ENCODE measurements around the gene TMEM63A.
"Not testable (repeated sequence)": the region's sequence is repeated elsewhere in the genome, so short reads cannot be mapped to it uniquely, and the experiment has no call there.

The TMEM63A gene

DNA sequence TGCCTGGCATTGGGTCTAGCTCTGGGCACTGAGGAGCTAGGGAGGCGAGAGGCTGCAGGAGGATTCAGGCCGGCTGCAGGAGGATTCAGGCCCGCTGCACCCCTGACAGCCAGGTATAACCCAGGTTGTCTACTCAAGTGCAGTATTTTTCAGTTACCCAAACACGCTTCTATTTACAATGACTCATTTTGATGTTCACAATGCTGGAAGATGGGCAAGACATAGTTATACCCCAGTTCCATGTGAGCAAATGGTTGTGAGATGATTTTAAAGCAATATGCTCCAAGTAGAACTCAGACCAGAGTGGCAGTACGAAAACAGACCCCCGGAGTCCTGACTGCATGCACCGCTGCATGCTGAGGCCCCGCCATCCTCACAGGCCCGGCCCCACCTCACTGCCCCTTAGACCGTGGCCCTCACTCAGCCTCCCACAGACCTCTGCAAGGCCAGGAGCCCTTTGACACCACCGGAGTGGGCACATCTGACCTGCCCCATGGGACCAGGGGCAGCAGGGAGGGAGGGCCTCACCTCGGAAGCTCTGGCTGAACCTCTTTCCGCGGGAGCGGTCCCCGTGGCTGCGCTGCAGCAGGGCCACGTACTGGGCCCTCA, 6.2 kb upstream of the TMEM63A start:
- H3K36me3 ChIP-seq (ENCODE audit: insufficient read depth, low read length), result no peaks in the 10 kb centered on the region
- ATAC-seq (ENCODE audit: insufficient read depth, low read depth) (no peak), DNase-seq (no peak)
- H3K4me2 ChIP-seq (ENCODE audit: insufficient read depth, low read length), result no peak overlapping the region
- TF ChIP-seq, protein P1, sequence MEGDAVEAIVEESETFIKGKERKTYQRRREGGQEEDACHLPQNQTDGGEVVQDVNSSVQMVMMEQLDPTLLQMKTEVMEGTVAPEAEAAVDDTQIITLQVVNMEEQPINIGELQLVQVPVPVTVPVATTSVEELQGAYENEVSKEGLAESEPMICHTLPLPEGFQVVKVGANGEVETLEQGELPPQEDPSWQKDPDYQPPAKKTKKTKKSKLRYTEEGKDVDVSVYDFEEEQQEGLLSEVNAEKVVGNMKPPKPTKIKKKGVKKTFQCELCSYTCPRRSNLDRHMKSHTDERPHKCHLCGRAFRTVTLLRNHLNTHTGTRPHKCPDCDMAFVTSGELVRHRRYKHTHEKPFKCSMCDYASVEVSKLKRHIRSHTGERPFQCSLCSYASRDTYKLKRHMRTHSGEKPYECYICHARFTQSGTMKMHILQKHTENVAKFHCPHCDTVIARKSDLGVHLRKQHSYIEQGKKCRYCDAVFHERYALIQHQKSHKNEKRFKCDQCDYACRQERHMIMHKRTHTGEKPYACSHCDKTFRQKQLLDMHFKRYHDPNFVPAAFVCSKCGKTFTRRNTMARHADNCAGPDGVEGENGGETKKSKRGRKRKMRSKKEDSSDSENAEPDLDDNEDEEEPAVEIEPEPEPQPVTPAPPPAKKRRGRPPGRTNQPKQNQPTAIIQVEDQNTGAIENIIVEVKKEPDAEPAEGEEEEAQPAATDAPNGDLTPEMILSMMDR (IDR thresholded peaks at IDR 0.05; ENCODE audit: borderline replicate concordance, extremely low read depth, low read length, poor library complexity, severe bottlenecking), result no peak
- TF ChIP-seq EZH2 (IDR thresholded peaks at IDR 0.05; ENCODE audit: borderline replicate concordance, low read depth, low read length, severe bottlenecking), result no peak
- no peaks in the 10 kb centered on the region for H3K9me3 ChIP-seq (ENCODE audit: insufficient read depth, low read length, severe bottlenecking)
- no peaks in the 10 kb centered on the region for H3K27me3 ChIP-seq (ENCODE audit: insufficient read depth, low read length, poor library complexity)
- H2AFZ ChIP-seq (ENCODE audit: low read depth, low read length), result no peak overlapping the region
- no peaks in the 10 kb centered on the region for H4K20me1 ChIP-seq (ENCODE audit: insufficient read depth, low read length)
- H3K79me2 ChIP-seq (ENCODE audit: insufficient read depth, low read length), result no peaks in the 10 kb centered on the region
- H3K27ac ChIP-seq (ENCODE audit: low read length), result no peak overlapping the region
- no peak overlapping the region for H3K9ac ChIP-seq (ENCODE audit: low read depth, low read length)
- no peak overlapping the region for H3K4me3 ChIP-seq (ENCODE audit: low read depth in 1 of 2, low read length in 2 of 2)
- H3K4me1 ChIP-seq (ENCODE audit: insufficient read depth, low read length), result no peaks in the 10 kb centered on the region

DNA sequence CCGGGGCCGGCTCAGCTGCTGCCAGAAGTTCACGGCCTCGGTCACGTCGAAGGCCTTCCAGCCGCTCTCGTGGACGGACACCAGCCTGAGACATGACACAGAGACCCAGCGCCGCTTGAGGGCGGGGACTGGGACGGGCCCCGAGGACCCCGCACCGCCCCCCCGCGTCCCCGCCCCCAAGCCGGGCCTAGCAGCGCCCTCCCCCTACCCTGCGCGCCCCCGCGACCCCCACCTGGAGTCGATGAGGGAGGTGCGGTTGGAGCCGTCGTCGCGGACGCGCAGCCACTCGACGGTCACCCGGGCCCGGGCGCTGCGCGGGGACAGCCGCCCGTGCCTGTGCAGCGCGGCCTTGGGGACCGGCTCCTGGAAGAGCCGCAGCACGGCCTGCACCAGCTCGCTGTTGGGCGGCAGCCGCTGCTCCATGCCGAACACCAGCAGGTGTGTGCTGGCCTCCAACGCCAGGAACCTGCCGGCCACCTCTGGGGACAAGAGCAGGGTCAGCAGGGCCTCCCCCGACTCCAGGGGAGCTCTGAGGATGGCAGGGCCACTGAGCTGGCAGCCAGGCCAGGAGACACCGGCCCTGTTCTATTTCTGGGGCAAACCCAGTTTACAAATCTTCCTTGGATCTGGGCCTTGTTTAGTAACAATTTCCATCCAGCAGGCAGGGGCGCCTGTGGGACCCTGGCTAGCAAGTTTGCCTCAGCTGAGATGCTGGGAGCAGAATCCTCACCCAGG, 5.5 kb upstream of the TMEM63A start:
- not testable (repeated sequence) for DNase-seq; ATAC-seq (ENCODE audit: insufficient read depth, low read depth); H3K9me3 ChIP-seq (ENCODE audit: insufficient read depth, low read length, severe bottlenecking); H3K9ac ChIP-seq (ENCODE audit: low read depth, low read length); H3K4me3 ChIP-seq (ENCODE audit: low read depth in 1 of 2, low read length in 2 of 2); H3K36me3 ChIP-seq (ENCODE audit: insufficient read depth, low read length); H3K27me3 ChIP-seq (ENCODE audit: insufficient read depth, low read length, poor library complexity); H3K79me2 ChIP-seq (ENCODE audit: insufficient read depth, low read length); H3K27ac ChIP-seq (ENCODE audit: low read length); H3K4me1 ChIP-seq (ENCODE audit: insufficient read depth, low read length); H4K20me1 ChIP-seq (ENCODE audit: insufficient read depth, low read length); H2AFZ ChIP-seq (ENCODE audit: low read depth, low read length); H3K4me2 ChIP-seq (ENCODE audit: insufficient read depth, low read length)

DNA sequence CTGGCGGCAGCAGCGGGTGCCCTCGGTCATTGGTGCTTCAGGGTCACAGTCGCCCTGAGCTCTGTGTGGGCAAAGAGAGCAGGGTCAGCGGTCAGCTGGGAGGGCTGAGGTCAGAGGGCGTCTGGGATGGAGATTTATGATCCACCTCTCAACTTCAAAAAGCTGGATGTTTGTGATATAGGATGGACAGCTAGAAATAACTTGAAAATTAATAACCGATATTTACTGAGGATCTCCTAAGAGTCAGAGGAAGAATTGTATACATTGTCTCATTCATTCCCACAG, 4.8 kb upstream of the TMEM63A start:
- H3K4me1 ChIP-seq (ENCODE audit: insufficient read depth, low read length), result peaks cover 11% of the 10 kb centered on the region
- no peaks in the 10 kb centered on the region for H3K79me2 ChIP-seq (ENCODE audit: insufficient read depth, low read length)
- H4K20me1 ChIP-seq (ENCODE audit: insufficient read depth, low read length), result no peaks in the 10 kb centered on the region
- no peak for DNase-seq
- no peak for TF ChIP-seq EZH2 (IDR thresholded peaks at IDR 0.05; ENCODE audit: borderline replicate concordance, low read depth, low read length, severe bottlenecking)
- TF ChIP-seq, protein P1 (IDR thresholded peaks at IDR 0.05; ENCODE audit: borderline replicate concordance, extremely low read depth, low read length, poor library complexity, severe bottlenecking), result no peak
- no peaks in the 10 kb centered on the region for H3K9me3 ChIP-seq (ENCODE audit: insufficient read depth, low read length, severe bottlenecking)
- H3K9ac ChIP-seq (ENCODE audit: low read depth, low read length), result no peak overlapping the region
- H3K4me2 ChIP-seq (ENCODE audit: insufficient read depth, low read length), result no peak overlapping the region
- no peak overlapping the region for H2AFZ ChIP-seq (ENCODE audit: low read depth, low read length)
- H3K27me3 ChIP-seq (ENCODE audit: insufficient read depth, low read length, poor library complexity), result peaks cover 9% of the 10 kb centered on the region
- H3K4me3 ChIP-seq (ENCODE audit: low read depth in 1 of 2, low read length in 2 of 2), result no peak overlapping the region
- no peak for ATAC-seq (ENCODE audit: insufficient read depth, low read depth)
- H3K36me3 ChIP-seq (ENCODE audit: insufficient read depth, low read length), result no peaks in the 10 kb centered on the region; the same call in 1 of the 2 replicates
- no peak overlapping the region for H3K27ac ChIP-seq (ENCODE audit: low read length)

DNA sequence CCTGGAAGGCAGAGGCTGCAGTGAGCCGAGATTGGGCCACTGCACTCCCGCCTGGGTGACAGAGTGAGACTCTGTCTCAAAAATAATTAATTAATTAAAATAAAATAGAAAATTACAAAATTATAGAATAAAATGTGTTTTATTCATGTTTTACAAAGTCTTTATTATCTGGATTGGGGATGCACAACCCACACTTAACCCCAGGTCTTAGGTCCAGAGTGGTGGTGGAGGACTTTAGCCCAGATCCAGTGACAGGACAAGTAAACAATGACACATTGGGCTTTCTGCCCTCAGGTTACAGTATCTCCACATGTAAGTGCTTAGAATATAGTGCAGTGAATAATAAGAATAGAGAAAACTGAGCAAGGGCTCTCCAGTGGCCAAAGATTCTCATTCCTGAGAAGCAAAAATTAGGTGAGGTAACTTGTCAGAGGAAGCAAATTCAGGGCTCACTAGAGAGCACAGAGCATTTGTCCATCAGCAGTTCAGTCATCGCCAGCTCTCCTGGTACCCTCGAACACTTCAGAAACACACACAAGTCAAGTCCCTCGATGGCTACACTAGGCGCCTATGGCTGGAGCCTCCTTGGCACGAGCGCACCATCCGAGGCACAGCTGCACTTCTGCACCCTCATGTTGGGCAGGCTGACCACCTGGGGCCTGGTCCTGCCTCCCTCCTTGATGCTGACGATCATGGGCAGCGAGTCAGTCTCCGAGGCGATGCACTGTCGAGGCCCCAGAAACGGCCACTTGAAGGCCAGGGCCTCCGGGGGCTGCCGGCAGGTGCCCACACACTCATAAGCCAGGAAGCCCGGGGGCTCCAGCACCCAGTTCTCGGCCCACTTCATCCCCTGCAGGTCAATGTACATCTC, 4.2 kb upstream of the TMEM63A start:
- H4K20me1 ChIP-seq (ENCODE audit: insufficient read depth, low read length), result no peaks in the 10 kb centered on the region
- H2AFZ ChIP-seq (ENCODE audit: low read depth, low read length), result no peak overlapping the region
- H3K9me3 ChIP-seq (ENCODE audit: insufficient read depth, low read length, severe bottlenecking), result no peaks in the 10 kb centered on the region
- no peak overlapping the region for H3K4me3 ChIP-seq (ENCODE audit: low read depth in 1 of 2, low read length in 2 of 2)
- H3K9ac ChIP-seq (ENCODE audit: low read depth, low read length), result no peak overlapping the region
- ATAC-seq (ENCODE audit: insufficient read depth, low read depth) (no peak), DNase-seq (no peak)
- peaks cover 17% of the 10 kb centered on the region for H3K4me1 ChIP-seq (ENCODE audit: insufficient read depth, low read length)
- H3K36me3 ChIP-seq (ENCODE audit: insufficient read depth, low read length), result no peaks in the 10 kb centered on the region; the same call in 1 of the 2 replicates
- H3K27ac ChIP-seq (ENCODE audit: low read length), result no peak overlapping the region
- no peak overlapping the region for H3K4me2 ChIP-seq (ENCODE audit: insufficient read depth, low read length)
- peaks cover 9% of the 10 kb centered on the region for H3K27me3 ChIP-seq (ENCODE audit: insufficient read depth, low read length, poor library complexity)
- H3K79me2 ChIP-seq (ENCODE audit: insufficient read depth, low read length), result no peaks in the 10 kb centered on the region
- TF ChIP-seq, protein P1 (IDR thresholded peaks at IDR 0.05; ENCODE audit: borderline replicate concordance, extremely low read depth, low read length, poor library complexity, severe bottlenecking), result no peak
- no peak for TF ChIP-seq EZH2 (IDR thresholded peaks at IDR 0.05; ENCODE audit: borderline replicate concordance, low read depth, low read length, severe bottlenecking)

Data from DND-41 (cell line).